Astrocyte (in vitro differentiated cells and primary cell): Measurements from ENCODE around the gene HCAR3. TPM values are rescaled to one million over a fixed set of nuclear protein-coding genes. Genes with fewer than 3 reads are reported as not detected.

Source experiments
- DNase-seq: peaks from one replicate; pipeline ENCODE4 v3.0.0-alpha.2; 2010; ENCODE audit warnings: low read depth
- FAIRE-seq: peaks from 2 replicates; lab custom pipeline; 2011; peaks lifted over from hg19 to GRCh38; lab: Jason Lieb, UNC
- H2AFZ ChIP-seq: 2 replicates; pipeline ENCODE4 v1.6.0; 2012; ENCODE audit warnings: low read depth, low read length, inconsistent platforms
- H3K27ac ChIP-seq: 2 replicates; pipeline ENCODE4 v1.5.1; 2011; ENCODE audit warnings: low read depth, low read length, inconsistent platforms
- H3K27me3 ChIP-seq: 2 replicates; pipeline ENCODE4 v1.6.0; 2011; ENCODE audit warnings: low read length, inconsistent platforms; ENCODE audit not compliant: insufficient read depth
- H3K36me3 ChIP-seq: 2 replicates; pipeline ENCODE4 v1.5.1; 2011; ENCODE audit warnings: low read length, inconsistent platforms; ENCODE audit not compliant: insufficient read depth
- H3K4me1 ChIP-seq: 2 replicates; pipeline ENCODE4 v1.5.1; 2011; ENCODE audit warnings: low read length, inconsistent platforms; ENCODE audit not compliant: insufficient read depth
- H3K4me2 ChIP-seq: 2 replicates; pipeline ENCODE4 v1.6.0; 2012; ENCODE audit warnings: low read length, inconsistent platforms
- H3K4me3 ChIP-seq: 2 replicates; pipeline ENCODE4 v1.5.1; 2011; ENCODE audit warnings: low read depth, mild to moderate bottlenecking, low read length, inconsistent platforms; ENCODE audit not compliant: insufficient read depth
- H3K79me2 ChIP-seq: 2 replicates; pipeline ENCODE4 v1.6.0; 2012; ENCODE audit warnings: mild to moderate bottlenecking, low read length, inconsistent platforms; ENCODE audit not compliant: insufficient read depth
- H3K9ac ChIP-seq: 2 replicates; pipeline ENCODE4 v1.6.0; 2012; ENCODE audit warnings: mild to moderate bottlenecking, low read length, inconsistent platforms
- H3K9me3 ChIP-seq: 2 replicates; pipeline ENCODE4 v1.5.1; 2012; ENCODE audit warnings: low read depth, mild to moderate bottlenecking, low read length, inconsistent platforms; ENCODE audit not compliant: insufficient read depth
- H4K20me1 ChIP-seq: 2 replicates; pipeline ENCODE4 v1.6.0; 2012; ENCODE audit warnings: low read length, inconsistent platforms; ENCODE audit not compliant: insufficient read depth
- H3K27ac Mint-ChIP-seq: one replicate; pipeline ENCODE4 v1.8.0; 2021; ENCODE audit warnings: mild to moderate bottlenecking, mixed read lengths; ENCODE audit not compliant: unreplicated experiment
- H3K27me3 Mint-ChIP-seq: one replicate; pipeline ENCODE4 v1.8.0; 2021; ENCODE audit warnings: low read depth, mixed read lengths; ENCODE audit not compliant: unreplicated experiment
- H3K36me3 Mint-ChIP-seq: one replicate; pipeline ENCODE4 v1.8.0; 2021; ENCODE audit warnings: low read depth, mixed read lengths; ENCODE audit not compliant: unreplicated experiment
- H3K4me1 Mint-ChIP-seq: one replicate; pipeline ENCODE4 v1.8.0; 2021; ENCODE audit warnings: low read depth, mixed read lengths; ENCODE audit not compliant: unreplicated experiment
- H3K4me3 Mint-ChIP-seq: one replicate; pipeline ENCODE4 v1.8.0; 2021; ENCODE audit warnings: mild to moderate bottlenecking, moderate library complexity, mixed read lengths; ENCODE audit not compliant: unreplicated experiment
- H3K9me3 Mint-ChIP-seq: one replicate; pipeline ENCODE4 v1.8.0; 2021; ENCODE audit warnings: mild to moderate bottlenecking, mixed read lengths; ENCODE audit not compliant: unreplicated experiment
- CTCF ChIP-seq: IDR thresholded peaks from 2 replicates; pipeline ENCODE4 v1.5.1; 2011; ENCODE audit warnings: low read depth, mild to moderate bottlenecking, inconsistent platforms, low read length, moderate library complexity; ENCODE audit not compliant: insufficient read depth
- EZH2 ChIP-seq: IDR thresholded peaks from 2 replicates; pipeline ENCODE4 v1.6.1; 2012; ENCODE audit warnings: mild to moderate bottlenecking, low read length, inconsistent platforms; ENCODE audit not compliant: insufficient read depth
- total RNA-seq: library from RNA; stranded (reverse); gene quantifications from 2 replicates; pipeline ENCODE4 v1.2.1, GENCODE V29; 2021

HCAR3 gene
- total RNA-seq, 1 donor from 2014 or later, result not detected

DNA sequence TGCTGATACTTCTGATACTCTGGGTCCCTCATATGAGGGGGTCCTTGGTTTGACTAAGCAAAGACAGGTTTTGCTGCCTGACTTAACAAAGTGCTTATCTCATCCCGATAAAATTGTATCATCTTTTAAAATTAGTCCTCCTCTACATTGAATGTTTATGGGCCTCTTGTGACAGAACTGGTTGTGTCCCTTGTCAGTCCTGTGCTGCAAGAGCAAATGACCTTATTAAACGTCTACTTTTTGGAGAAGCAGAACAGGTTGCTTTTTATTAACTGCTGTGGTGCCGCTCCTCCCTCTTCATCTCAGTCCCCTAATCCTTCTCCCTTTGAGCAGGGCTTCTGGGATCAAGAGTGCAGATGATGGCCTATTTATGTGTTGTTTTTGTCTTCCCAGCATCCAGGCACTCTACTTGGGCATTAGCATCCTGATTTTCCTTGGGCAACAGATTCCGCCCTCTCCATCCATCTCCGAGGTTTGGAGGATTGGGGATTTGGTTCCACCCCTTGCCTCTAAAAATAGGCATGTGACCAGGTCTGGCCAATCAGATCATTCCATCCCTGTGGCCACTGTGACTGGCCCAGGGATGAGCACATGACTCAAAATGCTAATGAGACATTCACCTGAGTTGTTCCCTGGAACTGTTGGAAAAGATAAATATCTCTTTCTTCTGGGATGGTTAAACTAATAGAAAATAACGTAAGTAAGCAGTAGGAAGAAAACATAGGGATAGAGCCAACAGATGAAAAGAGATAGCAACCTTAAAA lies 33.1 kb upstream of the HCAR3 start:
- TF ChIP-seq EZH2 (no peak), CTCF (no peak)
- no peak overlapping the region for H3K27ac Mint-ChIP-seq
- no peak overlapping the region for H3K27ac ChIP-seq
- no peak overlapping the region for H3K4me3 ChIP-seq
- H3K4me1 Mint-ChIP-seq, result peaks cover 16% of the 10 kb centered on the region
- H3K9me3 Mint-ChIP-seq, result no peaks in the 10 kb centered on the region
- peaks cover 4% of the 10 kb centered on the region for H3K36me3 Mint-ChIP-seq
- FAIRE-seq (no peak), DNase-seq (no peak)
- H2AFZ ChIP-seq, result peak overlapping the region; percentile 19
- no peaks in the 10 kb centered on the region for H3K27me3 ChIP-seq
- H3K4me3 Mint-ChIP-seq, result no peak overlapping the region
- H3K9ac ChIP-seq, result no peak overlapping the region
- no peak overlapping the region for H3K4me2 ChIP-seq
- peaks cover 6% of the 10 kb centered on the region for H4K20me1 ChIP-seq
- H3K79me2 ChIP-seq, result peaks cover 21% of the 10 kb centered on the region
- no peaks in the 10 kb centered on the region for H3K9me3 ChIP-seq
- peaks cover 8% of the 10 kb centered on the region for H3K36me3 ChIP-seq
- H3K4me1 ChIP-seq, result peaks cover 8% of the 10 kb centered on the region
- H3K27me3 Mint-ChIP-seq, result no peaks in the 10 kb centered on the region

- no peaks in the 10 kb centered on the region for H3K27me3 Mint-ChIP-seq
- FAIRE-seq, result no peak
- TF ChIP-seq CTCF (no peak), EZH2 (no peak)
Observed at GRCh38 chr12:122747224-122748135, 30.9 kb upstream of the HCAR3 start.

More at GRCh38 chr12:122747224-122748135, 30.9 kb upstream of the HCAR3 start:
- Histone ChIP-seq H3K27ac (no peak overlapping the region), H2AFZ (no peak overlapping the region), H3K9ac (no peak overlapping the region), H3K4me1 (no peaks in the 10 kb centered on the region), H3K79me2 (no peaks in the 10 kb centered on the region), H3K36me3 (no peaks in the 10 kb centered on the region), H4K20me1 (no peaks in the 10 kb centered on the region), H3K4me2 (no peak overlapping the region), H3K4me3 (no peak overlapping the region), H3K9me3 (no peaks in the 10 kb centered on the region), H3K27me3 (no peaks in the 10 kb centered on the region)
- H3K4me3 Mint-ChIP-seq, result no peak overlapping the region
- peaks cover 3% of the 10 kb centered on the region for H3K9me3 Mint-ChIP-seq
- no peak overlapping the region for H3K27ac Mint-ChIP-seq
- peaks cover 4% of the 10 kb centered on the region for H3K4me1 Mint-ChIP-seq
- no peak for DNase-seq
- H3K36me3 Mint-ChIP-seq, result no peaks in the 10 kb centered on the region
